Measurements from ENCODE around the gene OPCML.

The OPCML gene

GRCh38 chr11:133164986-133165385 is 367.3 kb downstream of the OPCML start:
- H2AFZ ChIP-seq (ENCODE audit: low read length) = no peak overlapping the region

GRCh38 chr11:133163463-133164419 is 368.6 kb downstream of the OPCML start:
- Histone ChIP-seq H3F3A (ENCODE audit: insufficient read depth, low read length) (no peaks in the 10 kb centered on the region), H3K79me2 (ENCODE audit: low read length) (no peaks in the 10 kb centered on the region), H3K4me1 (ENCODE audit: low read length) (no peaks in the 10 kb centered on the region), H3K9me3 (replicated peaks; ENCODE audit: insufficient read depth, low read length) (no peaks in the 10 kb centered on the region), H2AFZ (ENCODE audit: low read length) (no peak overlapping the region), H3K27me3 (replicated peaks; ENCODE audit: insufficient read depth, low read length) (no peaks in the 10 kb centered on the region), H3K9ac (ENCODE audit: low read length) (no peak overlapping the region), H3K27ac (ENCODE audit: low read length) (no peak overlapping the region), H3K4me2 (ENCODE audit: low read depth, low read length) (no peak overlapping the region), H3K36me3 (replicated peaks; ENCODE audit: insufficient read depth, low read length) (no peaks in the 10 kb centered on the region), H4K20me1 (ENCODE audit: insufficient read depth, low read length) (no peaks in the 10 kb centered on the region), H3K9me2 (replicated peaks; ENCODE audit: insufficient read depth, low read length) (no peaks in the 10 kb centered on the region), H3K4me3 (ENCODE audit: low read length) (no peak overlapping the region)
- TF ChIP-seq EZH2phosphoT487 (IDR thresholded peaks at IDR 0.05; ENCODE audit: low read length) (no peak), CTCF (IDR thresholded peaks at IDR 0.05; ENCODE audit: low read length) (peak; percentile 50)
- peak; percentile 29 for DNase-seq

More at GRCh38 chr11:133164986-133165385, 367.3 kb downstream of the OPCML start:
- Histone ChIP-seq H4K20me1 (ENCODE audit: insufficient read depth, low read length) (no peaks in the 10 kb centered on the region), H3K4me1 (ENCODE audit: low read length) (no peaks in the 10 kb centered on the region), H3K9me2 (replicated peaks; ENCODE audit: insufficient read depth, low read length) (no peaks in the 10 kb centered on the region), H3F3A (ENCODE audit: insufficient read depth, low read length) (no peaks in the 10 kb centered on the region), H3K27ac (ENCODE audit: low read length) (no peak overlapping the region), H3K9ac (ENCODE audit: low read length) (no peak overlapping the region), H3K9me3 (replicated peaks; ENCODE audit: insufficient read depth, low read length) (no peaks in the 10 kb centered on the region), H3K4me3 (ENCODE audit: low read length) (no peak overlapping the region), H3K27me3 (replicated peaks; ENCODE audit: insufficient read depth, low read length) (no peaks in the 10 kb centered on the region), H3K79me2 (ENCODE audit: low read length) (no peaks in the 10 kb centered on the region), H3K4me2 (ENCODE audit: low read depth, low read length) (no peak overlapping the region), H3K36me3 (replicated peaks; ENCODE audit: insufficient read depth, low read length) (no peaks in the 10 kb centered on the region)
- TF ChIP-seq EZH2phosphoT487 (IDR thresholded peaks at IDR 0.05; ENCODE audit: low read length) (no peak), EZH2 (optimal IDR thresholded peaks at IDR 0.05; ENCODE audit: low read depth, low read length) (no peak), CTCF (IDR thresholded peaks at IDR 0.05; ENCODE audit: low read length) (no peak)
- no peak for DNase-seq

- H3K27me3 ChIP-seq (replicated peaks; ENCODE audit: insufficient read depth, low read length) = no peaks in the 10 kb centered on the region
- TF ChIP-seq CTCF (IDR thresholded peaks at IDR 0.05; ENCODE audit: low read length) (no peak), EZH2 (optimal IDR thresholded peaks at IDR 0.05; ENCODE audit: low read depth, low read length) (no peak), EZH2phosphoT487 (IDR thresholded peaks at IDR 0.05; ENCODE audit: low read length) (no peak)
- H3K4me1 ChIP-seq (ENCODE audit: low read length) = no peaks in the 10 kb centered on the region
- H3K9me3 ChIP-seq (replicated peaks; ENCODE audit: insufficient read depth, low read length) = no peaks in the 10 kb centered on the region
- H4K20me1 ChIP-seq (ENCODE audit: insufficient read depth, low read length) = no peaks in the 10 kb centered on the region
- no peaks in the 10 kb centered on the region for H3K36me3 ChIP-seq (replicated peaks; ENCODE audit: insufficient read depth, low read length)
- no peak overlapping the region for H3K9ac ChIP-seq (ENCODE audit: low read length)
- H2AFZ ChIP-seq (ENCODE audit: low read length) = no peak overlapping the region
- no peak overlapping the region for H3K4me2 ChIP-seq (ENCODE audit: low read depth, low read length)
- no peaks in the 10 kb centered on the region for H3K79me2 ChIP-seq (ENCODE audit: low read length)
- no peak overlapping the region for H3K4me3 ChIP-seq (ENCODE audit: low read length)
- no peak overlapping the region for H3K27ac ChIP-seq (ENCODE audit: low read length)
- no peaks in the 10 kb centered on the region for H3K9me2 ChIP-seq (replicated peaks; ENCODE audit: insufficient read depth, low read length)
- H3F3A ChIP-seq (ENCODE audit: insufficient read depth, low read length) = no peaks in the 10 kb centered on the region
- no peak for DNase-seq
Observed at GRCh38 chr11:133162227-133162626, 370.1 kb downstream of the OPCML start.
